Measurements from ENCODE around the gene GOLGA1. TPM values are rescaled to one million over a fixed set of nuclear protein-coding genes. Genes with fewer than 3 reads are reported as not detected.

Gene GOLGA1
- total and polyA plus RNA-seq, 2 of the 13 experiments (the other 11 are each of a cell fraction or from before 2014, with no cell fraction given): 12.7 to 15.9 TPM

DNA sequence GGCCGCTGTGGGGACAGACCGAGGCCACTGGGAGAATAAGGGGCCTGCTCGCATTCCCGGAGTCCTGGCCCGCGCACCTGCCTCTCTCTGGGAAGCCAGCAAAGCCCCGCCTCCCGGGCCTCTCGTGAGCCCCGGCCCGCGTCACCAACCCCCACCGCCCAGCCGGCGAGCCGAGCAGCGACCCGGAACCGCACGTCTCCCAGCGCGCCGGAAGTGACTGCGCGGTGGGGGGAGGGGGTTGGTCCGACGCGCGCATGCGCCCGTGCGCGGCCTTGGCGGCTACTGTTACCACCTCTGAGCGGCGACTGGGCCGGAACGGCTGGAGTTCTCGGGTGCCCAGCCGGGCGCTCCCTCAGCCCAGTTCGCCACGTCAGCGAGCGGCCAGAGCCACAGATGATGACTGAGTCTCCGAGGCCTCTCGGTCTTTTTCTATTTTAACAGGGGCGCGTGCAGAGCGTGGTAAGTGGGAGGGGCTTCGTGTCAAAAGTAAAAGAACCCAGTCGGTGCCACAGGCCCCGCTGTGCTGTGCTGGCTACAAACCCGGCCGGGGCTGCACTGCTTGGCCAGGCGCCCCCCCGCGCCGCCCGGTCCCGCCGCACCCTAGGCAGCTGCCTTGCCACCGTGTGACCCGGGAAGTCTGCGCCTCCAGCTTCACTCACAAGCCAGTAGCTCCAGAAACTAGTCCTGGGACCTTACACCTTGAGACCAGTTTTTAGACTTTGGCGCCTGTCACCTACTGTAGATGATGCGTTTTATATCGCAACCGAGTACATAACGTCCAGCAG lies at the start of gene GOLGA1 (continued):
- TF ChIP-seq, protein P1, sequence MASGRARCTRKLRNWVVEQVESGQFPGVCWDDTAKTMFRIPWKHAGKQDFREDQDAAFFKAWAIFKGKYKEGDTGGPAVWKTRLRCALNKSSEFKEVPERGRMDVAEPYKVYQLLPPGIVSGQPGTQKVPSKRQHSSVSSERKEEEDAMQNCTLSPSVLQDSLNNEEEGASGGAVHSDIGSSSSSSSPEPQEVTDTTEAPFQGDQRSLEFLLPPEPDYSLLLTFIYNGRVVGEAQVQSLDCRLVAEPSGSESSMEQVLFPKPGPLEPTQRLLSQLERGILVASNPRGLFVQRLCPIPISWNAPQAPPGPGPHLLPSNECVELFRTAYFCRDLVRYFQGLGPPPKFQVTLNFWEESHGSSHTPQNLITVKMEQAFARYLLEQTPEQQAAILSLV (CRISPR knock-in tag; IDR thresholded peaks at IDR 0.05; ENCODE audit: borderline replicate concordance): no peak
- TF ChIP-seq, protein P2, sequence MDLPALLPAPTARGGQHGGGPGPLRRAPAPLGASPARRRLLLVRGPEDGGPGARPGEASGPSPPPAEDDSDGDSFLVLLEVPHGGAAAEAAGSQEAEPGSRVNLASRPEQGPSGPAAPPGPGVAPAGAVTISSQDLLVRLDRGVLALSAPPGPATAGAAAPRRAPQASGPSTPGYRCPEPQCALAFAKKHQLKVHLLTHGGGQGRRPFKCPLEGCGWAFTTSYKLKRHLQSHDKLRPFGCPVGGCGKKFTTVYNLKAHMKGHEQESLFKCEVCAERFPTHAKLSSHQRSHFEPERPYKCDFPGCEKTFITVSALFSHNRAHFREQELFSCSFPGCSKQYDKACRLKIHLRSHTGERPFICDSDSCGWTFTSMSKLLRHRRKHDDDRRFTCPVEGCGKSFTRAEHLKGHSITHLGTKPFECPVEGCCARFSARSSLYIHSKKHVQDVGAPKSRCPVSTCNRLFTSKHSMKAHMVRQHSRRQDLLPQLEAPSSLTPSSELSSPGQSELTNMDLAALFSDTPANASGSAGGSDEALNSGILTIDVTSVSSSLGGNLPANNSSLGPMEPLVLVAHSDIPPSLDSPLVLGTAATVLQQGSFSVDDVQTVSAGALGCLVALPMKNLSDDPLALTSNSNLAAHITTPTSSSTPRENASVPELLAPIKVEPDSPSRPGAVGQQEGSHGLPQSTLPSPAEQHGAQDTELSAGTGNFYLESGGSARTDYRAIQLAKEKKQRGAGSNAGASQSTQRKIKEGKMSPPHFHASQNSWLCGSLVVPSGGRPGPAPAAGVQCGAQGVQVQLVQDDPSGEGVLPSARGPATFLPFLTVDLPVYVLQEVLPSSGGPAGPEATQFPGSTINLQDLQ (CRISPR knock-in tag; IDR thresholded peaks at IDR 0.05): peak; percentile 77; the same call in 1 of the 2 replicates
- TF ChIP-seq AGO2 (optimal IDR thresholded peaks at IDR 0.05; ENCODE audit: low read depth, low read length): peak; percentile 78
- TF ChIP-seq, protein P3, sequence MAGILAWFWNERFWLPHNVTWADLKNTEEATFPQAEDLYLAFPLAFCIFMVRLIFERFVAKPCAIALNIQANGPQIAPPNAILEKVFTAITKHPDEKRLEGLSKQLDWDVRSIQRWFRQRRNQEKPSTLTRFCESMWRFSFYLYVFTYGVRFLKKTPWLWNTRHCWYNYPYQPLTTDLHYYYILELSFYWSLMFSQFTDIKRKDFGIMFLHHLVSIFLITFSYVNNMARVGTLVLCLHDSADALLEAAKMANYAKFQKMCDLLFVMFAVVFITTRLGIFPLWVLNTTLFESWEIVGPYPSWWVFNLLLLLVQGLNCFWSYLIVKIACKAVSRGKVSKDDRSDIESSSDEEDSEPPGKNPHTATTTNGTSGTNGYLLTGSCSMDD (CRISPR knock-in tag; IDR thresholded peaks at IDR 0.05): no peak
- TF ChIP-seq ZNF501 (CRISPR knock-in tag; IDR thresholded peaks at IDR 0.05): peak; percentile 82
- TF ChIP-seq ZSCAN20 (CRISPR knock-in tag; IDR thresholded peaks at IDR 0.05; ENCODE audit: borderline replicate concordance): no peak; the same call in none of the 2 replicates
- no peak for TF ChIP-seq SMYD3 (CRISPR knock-in tag; IDR thresholded peaks at IDR 0.05)
- TF ChIP-seq, protein P4, sequence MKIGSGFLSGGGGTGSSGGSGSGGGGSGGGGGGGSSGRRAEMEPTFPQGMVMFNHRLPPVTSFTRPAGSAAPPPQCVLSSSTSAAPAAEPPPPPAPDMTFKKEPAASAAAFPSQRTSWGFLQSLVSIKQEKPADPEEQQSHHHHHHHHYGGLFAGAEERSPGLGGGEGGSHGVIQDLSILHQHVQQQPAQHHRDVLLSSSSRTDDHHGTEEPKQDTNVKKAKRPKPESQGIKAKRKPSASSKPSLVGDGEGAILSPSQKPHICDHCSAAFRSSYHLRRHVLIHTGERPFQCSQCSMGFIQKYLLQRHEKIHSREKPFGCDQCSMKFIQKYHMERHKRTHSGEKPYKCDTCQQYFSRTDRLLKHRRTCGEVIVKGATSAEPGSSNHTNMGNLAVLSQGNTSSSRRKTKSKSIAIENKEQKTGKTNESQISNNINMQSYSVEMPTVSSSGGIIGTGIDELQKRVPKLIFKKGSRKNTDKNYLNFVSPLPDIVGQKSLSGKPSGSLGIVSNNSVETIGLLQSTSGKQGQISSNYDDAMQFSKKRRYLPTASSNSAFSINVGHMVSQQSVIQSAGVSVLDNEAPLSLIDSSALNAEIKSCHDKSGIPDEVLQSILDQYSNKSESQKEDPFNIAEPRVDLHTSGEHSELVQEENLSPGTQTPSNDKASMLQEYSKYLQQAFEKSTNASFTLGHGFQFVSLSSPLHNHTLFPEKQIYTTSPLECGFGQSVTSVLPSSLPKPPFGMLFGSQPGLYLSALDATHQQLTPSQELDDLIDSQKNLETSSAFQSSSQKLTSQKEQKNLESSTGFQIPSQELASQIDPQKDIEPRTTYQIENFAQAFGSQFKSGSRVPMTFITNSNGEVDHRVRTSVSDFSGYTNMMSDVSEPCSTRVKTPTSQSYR (CRISPR knock-in tag; IDR thresholded peaks at IDR 0.05; ENCODE audit: borderline replicate concordance): peak; percentile 100
- no peak for TF ChIP-seq ZNF644 (CRISPR knock-in tag; IDR thresholded peaks at IDR 0.05; ENCODE audit: low read depth)
- TF ChIP-seq, protein P5, sequence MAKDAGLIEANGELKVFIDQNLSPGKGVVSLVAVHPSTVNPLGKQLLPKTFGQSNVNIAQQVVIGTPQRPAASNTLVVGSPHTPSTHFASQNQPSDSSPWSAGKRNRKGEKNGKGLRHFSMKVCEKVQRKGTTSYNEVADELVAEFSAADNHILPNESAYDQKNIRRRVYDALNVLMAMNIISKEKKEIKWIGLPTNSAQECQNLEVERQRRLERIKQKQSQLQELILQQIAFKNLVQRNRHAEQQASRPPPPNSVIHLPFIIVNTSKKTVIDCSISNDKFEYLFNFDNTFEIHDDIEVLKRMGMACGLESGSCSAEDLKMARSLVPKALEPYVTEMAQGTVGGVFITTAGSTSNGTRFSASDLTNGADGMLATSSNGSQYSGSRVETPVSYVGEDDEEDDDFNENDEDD (CRISPR knock-in tag; IDR thresholded peaks at IDR 0.05; ENCODE audit: borderline replicate concordance): peak; percentile 67; the same call in 1 of the 2 replicates
- peak; percentile 90; the same call in 1 of the 2 replicates for TF ChIP-seq KDM5B (CRISPR knock-in tag; IDR thresholded peaks at IDR 0.05; ENCODE audit: borderline replicate concordance)
- no peak for TF ChIP-seq ZNF780A (CRISPR knock-in tag; IDR thresholded peaks at IDR 0.05)
- TF ChIP-seq MIER2 (CRISPR knock-in tag; IDR thresholded peaks at IDR 0.05): no peak
- TF ChIP-seq SIX1 (CRISPR knock-in tag; IDR thresholded peaks at IDR 0.05; ENCODE audit: borderline replicate concordance): peak; percentile 70; the same call in 1 of the 2 replicates
- no peak; the same call in 1 of the 2 replicates for TF ChIP-seq TCF7 (IDR thresholded peaks at IDR 0.05; ENCODE audit: low read depth)
- TF ChIP-seq SP140L (CRISPR knock-in tag; IDR thresholded peaks at IDR 0.05; ENCODE audit: borderline replicate concordance): no peak
- TF ChIP-seq SOX13 (IDR thresholded peaks at IDR 0.05): no peak
- peak in 1 of 2 experiments; percentile 66; a peak in 1 of 4 replicates for TF ChIP-seq SOX13 (CRISPR knock-in tag; conservative IDR thresholded peaks at IDR 0.05 in 1 of 2, IDR thresholded peaks at IDR 0.05 in 1 of 2)
- TF ChIP-seq PRMT3 (CRISPR knock-in tag; IDR thresholded peaks at IDR 0.05; ENCODE audit: borderline replicate concordance, low read depth): no peak
- no peak for TF ChIP-seq NCOA5 (CRISPR knock-in tag; IDR thresholded peaks at IDR 0.05)

All from HepG2 (cell line).